GM18519 (cell line): Measurements from ENCODE around the gene OR52E1.
"Not testable (repeated sequence)": the region's sequence is repeated elsewhere in the genome, so short reads cannot be mapped to it uniquely, and the experiment has no call there.

Experiments
- ATAC-seq: cut with Tn5 transposase; IDR thresholded peaks from one replicate; pipeline ENCODE4 v1.9.1; 2021; ENCODE audit warnings: mild to moderate bottlenecking, moderate library complexity; ENCODE audit not compliant: unreplicated experiment, low FRiP score

Gene OR52E1

GRCh38 chr11:5069272-5069671, at the start of gene OR52E1:
TSS of gene OR52E1 (plus strand) at chr11:5069572.
- ATAC-seq = no peak

GRCh38 chr11:5021996-5022395, 47.4 kb upstream of the OR52E1 start:
- no peak for ATAC-seq

GRCh38 chr11:5036669-5037068, 32.7 kb upstream of the OR52E1 start:
- no peak for ATAC-seq

GRCh38 chr11:5037926-5038325, 31.4 kb upstream of the OR52E1 start:
- ATAC-seq = no peak

GRCh38 chr11:5038341-5038740, 31.0 kb upstream of the OR52E1 start:
- no peak for ATAC-seq

GRCh38 chr11:5040876-5041275, 28.5 kb upstream of the OR52E1 start:
- no peak for ATAC-seq

- ATAC-seq = no peak
These were observed 27.3 kb upstream of the OR52E1 start for GRCh38 chr11:5042091-5042490.

GRCh38 chr11:5043380-5043779, 26.0 kb upstream of the OR52E1 start:
- no peak for ATAC-seq

- ATAC-seq = no peak
These were observed 23.1 kb upstream of the OR52E1 start, which contains the start of gene OR52J3 for GRCh38 chr11:5046226-5046625. TSS of gene OR52J3 (plus strand) at chr11:5046526. CDS start at chr11:5046526, 0 bp downstream.

GRCh38 chr11:5046754-5047330, 22.5 kb upstream of the OR52E1 start:
- no peak for ATAC-seq

GRCh38 chr11:5058679-5059078, 10.7 kb upstream of the OR52E1 start:
- ATAC-seq = not testable (repeated sequence)

GRCh38 chr11:5059391-5059790, 10.0 kb upstream of the OR52E1 start, which contains the start of gene OR52E2:
TSS of gene OR52E2 (minus strand) at chr11:5059627. CDS start at chr11:5059627, 0 bp downstream.
- ATAC-seq = no peak

- ATAC-seq = no peak
These were observed 4.3 kb upstream of the OR52E1 start for GRCh38 chr11:5065027-5065426.

- no peak for ATAC-seq
These were observed 2.4 kb downstream of the OR52E1 start for GRCh38 chr11:5071799-5072198.

- no peak for ATAC-seq
These were observed 12.0 kb downstream of the OR52E1 start for GRCh38 chr11:5081405-5081804.

GRCh38 chr11:5083602-5084001, 14.2 kb downstream of the OR52E1 start:
- ATAC-seq = no peak

- no peak for ATAC-seq
These were observed 19.2 kb downstream of the OR52E1 start for GRCh38 chr11:5088556-5088955.

GRCh38 chr11:5090668-5091067, 21.3 kb downstream of the OR52E1 start:
- no peak for ATAC-seq

GRCh38 chr11:5092821-5093585, 23.6 kb downstream of the OR52E1 start:
- ATAC-seq = no peak

- no peak for ATAC-seq
These were observed 26.6 kb downstream of the OR52E1 start for GRCh38 chr11:5096011-5096410.

GRCh38 chr11:5102246-5102645, 32.9 kb downstream of the OR52E1 start:
- ATAC-seq = no peak

GRCh38 chr11:5103066-5103465, 33.7 kb downstream of the OR52E1 start:
- ATAC-seq = no peak
